ENCODE data around the gene FBN1.

DNA sequence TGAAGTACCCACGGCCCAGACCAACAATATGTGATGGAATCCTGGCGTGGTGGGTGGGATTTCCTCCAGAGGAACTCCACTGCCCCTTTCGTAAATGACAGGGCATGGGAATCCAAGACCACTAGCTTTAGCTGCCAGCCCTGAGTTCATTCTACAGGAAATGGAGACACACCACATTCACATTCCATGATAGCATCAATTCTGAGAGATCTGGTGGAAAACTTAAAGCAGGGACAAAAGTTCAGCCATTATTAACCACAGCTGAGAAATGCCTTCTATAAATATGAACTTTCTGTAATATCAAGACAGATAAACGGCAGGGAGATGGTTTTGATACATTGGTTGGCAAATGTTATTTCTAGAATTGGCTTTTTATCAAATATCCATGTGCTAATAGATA, 98.2 kb downstream of the FBN1 start:
- no peak for TF ChIP-seq POLR2AphosphoS5 (IDR thresholded peaks at IDR 0.05)
- no peak for TF ChIP-seq CTCF (IDR thresholded peaks at IDR 0.05)

Measured in upper lobe of left lung (tissue), 4 donors.